GM21619 (cell line): ENCODE data around the gene NDUFS8.

ENCODE experiments used
- ATAC-seq: cut with Tn5 transposase; IDR thresholded peaks from one replicate; pipeline ENCODE4 v1.9.1; 2021; ENCODE audit not compliant: unreplicated experiment

The NDUFS8 gene

GRCh38 chr11:68076371-68077042, 46.0 kb downstream of the NDUFS8 start:
- no peak for ATAC-seq

DNA sequence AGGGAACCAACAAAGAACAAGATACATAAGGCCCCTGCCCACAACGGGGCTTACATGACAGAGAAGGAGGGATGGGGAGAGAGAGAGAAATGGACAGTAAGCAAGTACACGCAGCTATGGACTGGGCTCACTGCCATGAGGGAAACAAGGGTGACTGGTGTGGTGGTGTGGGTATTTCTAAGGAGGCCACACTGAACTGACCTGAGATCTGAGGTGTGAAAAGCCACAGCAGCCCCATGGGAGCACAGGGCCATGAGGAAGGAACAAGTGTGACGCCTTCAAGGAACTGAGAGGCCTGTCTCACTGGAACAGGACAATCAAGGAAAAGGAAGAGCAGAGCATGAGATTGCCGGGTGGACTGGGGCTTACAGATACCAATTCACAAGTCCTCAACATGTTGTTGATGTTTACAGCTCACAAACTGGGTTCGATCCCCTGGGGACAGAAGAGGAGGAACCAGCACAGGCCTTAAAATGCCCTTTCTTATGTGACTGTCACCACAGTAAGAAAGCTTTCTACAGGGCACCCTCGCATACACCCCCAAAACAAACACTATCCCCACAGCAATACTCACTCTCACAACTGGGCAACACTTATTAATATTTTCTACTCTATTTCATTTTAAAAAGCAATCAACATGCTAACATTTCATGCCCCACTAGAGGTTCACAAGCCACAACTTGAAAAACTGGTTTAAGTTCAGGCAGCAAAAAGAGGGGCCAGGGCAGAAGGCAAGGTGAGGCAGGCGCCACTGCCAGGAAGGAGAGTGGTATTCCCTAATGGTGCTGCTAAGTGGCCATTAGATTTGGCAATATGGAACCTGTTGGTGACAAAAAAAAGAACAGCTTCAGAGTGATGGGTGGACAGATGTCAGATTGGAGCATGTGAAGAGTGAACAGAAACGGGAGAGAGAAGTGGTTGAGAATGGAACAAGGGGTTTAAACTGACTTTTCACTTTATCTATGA, 47.4 kb downstream of the NDUFS8 start:
- ATAC-seq, result peak; percentile 88

GRCh38 chr11:68080860-68081259, 50.4 kb downstream of the NDUFS8 start:
- no peak for ATAC-seq

- no peak for ATAC-seq
Measured at GRCh38 chr11:68081691-68082090, 51.2 kb downstream of the NDUFS8 start.

DNA sequence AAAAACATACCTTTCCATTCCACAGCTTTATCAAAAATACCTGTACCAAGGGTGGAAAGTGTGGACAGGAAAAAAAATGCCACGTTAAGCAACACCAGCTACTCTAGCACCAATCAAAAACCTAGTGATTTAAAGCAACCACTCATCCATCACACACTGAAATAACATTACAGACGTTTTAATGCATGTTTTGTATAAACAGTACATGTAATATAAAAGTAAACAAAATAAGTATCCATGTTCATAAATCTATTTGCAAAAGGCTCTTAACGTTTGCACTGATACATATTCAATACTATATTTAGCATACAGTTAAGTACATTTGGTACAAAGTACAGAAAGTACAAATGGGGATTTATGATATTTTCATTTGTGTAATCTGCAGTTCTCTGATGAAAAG, 52.0 kb downstream of the NDUFS8 start:
- ATAC-seq, result no peak

DNA sequence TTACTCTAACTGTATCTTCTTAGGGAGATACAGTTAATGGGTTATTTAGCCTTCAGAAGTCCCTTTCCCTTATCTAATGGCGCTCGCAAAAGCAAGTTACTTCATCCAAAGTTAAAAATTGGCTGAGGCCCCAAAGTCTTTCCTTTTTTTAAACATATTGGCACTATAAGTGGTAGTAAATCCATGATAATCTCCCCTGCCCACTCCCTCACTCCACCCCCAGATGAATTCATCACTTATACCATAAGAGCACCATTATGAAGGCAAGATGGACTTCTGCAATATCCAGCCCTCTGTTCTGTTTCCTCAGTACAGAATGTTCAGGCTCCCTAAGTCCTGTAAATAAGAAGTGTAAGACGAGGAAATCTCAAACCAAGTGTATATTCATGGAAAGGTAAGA, 53.0 kb downstream of the NDUFS8 start:
- no peak for ATAC-seq
